GM21619 (cell line): Measurements from ENCODE around the gene C1orf74.
A peak's percentile ranks its signal among the peaks of the same experiment; 100 is the strongest.
"Not testable (repeated sequence)": the region's sequence is repeated elsewhere in the genome, so short reads cannot be mapped to it uniquely, and the experiment has no call there.

Experiments used
- ATAC-seq: cut with Tn5 transposase; IDR thresholded peaks from one replicate; pipeline ENCODE4 v1.9.1; 2021; ENCODE audit not compliant: unreplicated experiment

C1orf74 gene

GRCh38 chr1:209805875-209806760 lies 21.8 kb upstream of the C1orf74 start, which contains the start of gene IRF6:
IRF6 (minus strand) TSS chr1:209806142; CDS start chr1:209801413, 4,729 bp downstream.
- ATAC-seq, result peak; percentile 91

- no peak for ATAC-seq
These were observed 21.0 kb upstream of the C1orf74 start for GRCh38 chr1:209805341-209805781.

- no peak for ATAC-seq
These were observed 19.2 kb upstream of the C1orf74 start for GRCh38 chr1:209803568-209803967.

GRCh38 chr1:209802780-209803152 lies 18.4 kb upstream of the C1orf74 start:
- no peak for ATAC-seq

- ATAC-seq, result no peak
These were observed 17.9 kb upstream of the C1orf74 start for GRCh38 chr1:209802117-209802779.

GRCh38 chr1:209800984-209801834 lies 16.9 kb upstream of the C1orf74 start:
- no peak for ATAC-seq

- ATAC-seq, result no peak
These were observed 13.8 kb upstream of the C1orf74 start for GRCh38 chr1:209797978-209798639.

GRCh38 chr1:209793711-209794110 lies 9.4 kb upstream of the C1orf74 start:
- not testable (repeated sequence) for ATAC-seq

- no peak for ATAC-seq
These were observed 7.6 kb upstream of the C1orf74 start for GRCh38 chr1:209791920-209792319.

GRCh38 chr1:209790286-209791193 lies 6.2 kb upstream of the C1orf74 start:
- no peak for ATAC-seq

- ATAC-seq, result no peak
These were observed 4.9 kb upstream of the C1orf74 start for GRCh38 chr1:209789245-209789644.

- no peak for ATAC-seq
These were observed 3.2 kb upstream of the C1orf74 start for GRCh38 chr1:209787551-209787950.

GRCh38 chr1:209786146-209786545 lies 1.8 kb upstream of the C1orf74 start:
- no peak for ATAC-seq

GRCh38 chr1:209785592-209785991 lies 1.2 kb upstream of the C1orf74 start:
- ATAC-seq, result no peak

GRCh38 chr1:209783386-209783785 lies 973 bp downstream of the C1orf74 start:
- no peak for ATAC-seq

GRCh38 chr1:209780268-209780667 lies 4.1 kb downstream of the C1orf74 start:
- ATAC-seq, result no peak

- no peak for ATAC-seq
These were observed 6.3 kb downstream of the C1orf74 start for GRCh38 chr1:209778102-209778501.

GRCh38 chr1:209777587-209777986 lies 6.8 kb downstream of the C1orf74 start:
- ATAC-seq, result no peak

- ATAC-seq, result no peak
These were observed 8.7 kb downstream of the C1orf74 start for GRCh38 chr1:209775678-209776077.

GRCh38 chr1:209774592-209774991 lies 9.8 kb downstream of the C1orf74 start:
- peak; percentile 56 for ATAC-seq
